Mesendoderm (in vitro differentiated cells): ENCODE data around the gene SFXN1.
"Not testable (repeated sequence)": the region's sequence is repeated elsewhere in the genome, so short reads cannot be mapped to it uniquely, and the experiment has no call there.

Experiments used
- DNase-seq: peaks from one replicate; pipeline ENCODE4 v3.0.0; 2013
- H2AK5ac ChIP-seq: 2 replicates; pipeline ENCODE4 v1.6.1; 2013; ENCODE audit warnings: low read length, inconsistent platforms
- H2BK120ac ChIP-seq: 2 replicates; pipeline ENCODE4 v1.6.1; 2013; ENCODE audit warnings: low read depth, mild to moderate bottlenecking, low read length, moderate library complexity, mixed read lengths
- H2BK15ac ChIP-seq: replicated peaks from 2 replicates; pipeline ENCODE4 v1.6.1; 2013; ENCODE audit warnings: low read depth, mild to moderate bottlenecking, moderate library complexity
- H2BK5ac ChIP-seq: 2 replicates; pipeline ENCODE4 v1.6.1; 2013; ENCODE audit warnings: low read length, inconsistent platforms
- H3K18ac ChIP-seq: 2 replicates; pipeline ENCODE4 v1.6.1; 2013; ENCODE audit warnings: mild to moderate bottlenecking, low read length, mixed read lengths
- H3K23ac ChIP-seq: one replicate; pipeline ENCODE4 v1.6.1; 2013; ENCODE audit warnings: low read length
- H3K27ac ChIP-seq: 2 replicates; pipeline ENCODE4 v1.5.1; 2013; ENCODE audit warnings: low read depth, mild to moderate bottlenecking, inconsistent platforms, low read length, moderate library complexity
- H3K27me3 ChIP-seq: 2 replicates; pipeline ENCODE4 v1.6.1; 2013; ENCODE audit warnings: low read length, control low read depth, mild to moderate bottlenecking, inconsistent platforms; ENCODE audit not compliant: insufficient read depth, poor library complexity
- H3K36me3 ChIP-seq: 2 replicates; pipeline ENCODE4 v1.6.1; 2013; ENCODE audit warnings: low read length, inconsistent platforms; ENCODE audit not compliant: control insufficient read depth, insufficient read depth
- H3K4ac ChIP-seq: one replicate; pipeline ENCODE4 v1.6.1; 2013; ENCODE audit warnings: low read depth, mild to moderate bottlenecking, low read length, moderate library complexity
- H3K4me1 ChIP-seq: 2 replicates; pipeline ENCODE4 v1.6.1; 2013; ENCODE audit warnings: low read depth, low read length, inconsistent platforms; ENCODE audit not compliant: control insufficient read depth
- H3K4me2 ChIP-seq: 2 replicates; pipeline ENCODE4 v1.6.1; 2013; ENCODE audit warnings: low read length
- H3K4me3 ChIP-seq: 2 replicates; pipeline ENCODE4 v1.5.1; 2013; ENCODE audit warnings: mild to moderate bottlenecking, low read length
- H3K56ac ChIP-seq: one replicate; pipeline ENCODE4 v1.6.1; 2013; ENCODE audit warnings: low read length
- H3K79me1 ChIP-seq: 2 replicates; pipeline ENCODE4 v1.6.1; 2013; ENCODE audit warnings: low read length, inconsistent platforms
- H3K79me2 ChIP-seq: 2 replicates; pipeline ENCODE4 v1.6.1; 2013; ENCODE audit warnings: mild to moderate bottlenecking, low read length; ENCODE audit not compliant: control insufficient read depth, insufficient read depth
- H3K9ac ChIP-seq: 2 replicates; pipeline ENCODE4 v1.6.1; 2013; ENCODE audit warnings: low read length, inconsistent platforms
- H4K5ac ChIP-seq: one replicate; pipeline ENCODE4 v1.6.1; 2013; ENCODE audit warnings: low read length
- H4K8ac ChIP-seq: one replicate; pipeline ENCODE4 v1.6.1; 2013; ENCODE audit warnings: low read depth, mild to moderate bottlenecking, control low read depth, low read length, moderate library complexity
- WGBS: extraction: QIAGEN DNeasy Blood & Tissue Kit; methylation state at CpG from one replicate; pipeline ENCODE4 v1.1.7; 2013; ENCODE audit warnings: low lambda C conversion rate, missing lambda C conversion rate; ENCODE audit not compliant: insufficient coverage; ENCODE audit errors: extremely low coverage; 5-methylcytosine and 5-hydroxymethylcytosine counted together

Gene SFXN1

GRCh38 chr5:175452166-175452565 lies 26.2 kb upstream of the SFXN1 start:
- Histone ChIP-seq H2BK5ac (no peak overlapping the region), H2BK120ac (no peak overlapping the region), H3K4me2 (no peak overlapping the region), H3K23ac (no peak overlapping the region), H3K9ac (no peak overlapping the region), H2BK15ac (no peak overlapping the region), H3K4me3 (no peak overlapping the region), H3K79me2 (no peaks in the 10 kb centered on the region), H3K27me3 (no peaks in the 10 kb centered on the region), H4K5ac (no peak overlapping the region), H3K18ac (no peak overlapping the region), H4K8ac (no peak overlapping the region), H3K4me1 (peaks cover 2% of the 10 kb centered on the region), H3K79me1 (no peaks in the 10 kb centered on the region), H2AK5ac (no peak overlapping the region), H3K4ac (no peak overlapping the region), H3K27ac (no peak overlapping the region), H3K36me3 (no peaks in the 10 kb centered on the region), H3K56ac (no peak overlapping the region)
- no CpG with 5 or more reads among the region's 2 CpGs for WGBS
- no peak for DNase-seq

GRCh38 chr5:175454338-175454737 lies 24.0 kb upstream of the SFXN1 start:
- not testable (repeated sequence) for H2BK15ac ChIP-seq, H3K4me2 ChIP-seq, H2BK120ac ChIP-seq, H4K5ac ChIP-seq, H3K56ac ChIP-seq, H3K27ac ChIP-seq, H3K23ac ChIP-seq, H3K9ac ChIP-seq, H2BK5ac ChIP-seq, H3K18ac ChIP-seq, H3K4me3 ChIP-seq, H3K79me1 ChIP-seq, H3K79me2 ChIP-seq, H3K36me3 ChIP-seq, H4K8ac ChIP-seq, H3K4ac ChIP-seq, H3K27me3 ChIP-seq, H2AK5ac ChIP-seq, H3K4me1 ChIP-seq
- no CpG with 5 or more reads among the region's 5 CpGs for WGBS
- peak; percentile 48 for DNase-seq

GRCh38 chr5:175456105-175456742 lies 22.1 kb upstream of the SFXN1 start:
- no peak overlapping the region for H3K4me2 ChIP-seq
- H3K4me3 ChIP-seq = no peak overlapping the region
- no peak overlapping the region for H2BK15ac ChIP-seq
- no peaks in the 10 kb centered on the region for H3K4me1 ChIP-seq
- no peak overlapping the region for H4K5ac ChIP-seq
- H4K8ac ChIP-seq = no peak overlapping the region
- H3K27me3 ChIP-seq = no peaks in the 10 kb centered on the region
- H3K79me1 ChIP-seq = no peaks in the 10 kb centered on the region
- H3K56ac ChIP-seq = no peak overlapping the region
- no peak overlapping the region for H3K23ac ChIP-seq
- H3K18ac ChIP-seq = no peak overlapping the region
- H2BK5ac ChIP-seq = no peak overlapping the region
- no peak overlapping the region for H3K27ac ChIP-seq
- no peaks in the 10 kb centered on the region for H3K36me3 ChIP-seq
- H3K79me2 ChIP-seq = no peaks in the 10 kb centered on the region
- H2AK5ac ChIP-seq = no peak overlapping the region
- no peak overlapping the region for H2BK120ac ChIP-seq
- whole genome bisulfite sequencing = no CpG with 5 or more reads among the region's 11 CpGs
- no peak for DNase-seq
- no peak overlapping the region for H3K9ac ChIP-seq
- H3K4ac ChIP-seq = no peak overlapping the region

GRCh38 chr5:175457466-175457865 lies 20.9 kb upstream of the SFXN1 start:
- no peak overlapping the region for H4K5ac ChIP-seq
- no peak overlapping the region for H3K56ac ChIP-seq
- no peak overlapping the region for H3K18ac ChIP-seq
- H3K4me2 ChIP-seq = no peak overlapping the region
- H2BK5ac ChIP-seq = no peak overlapping the region
- no peak overlapping the region for H3K4ac ChIP-seq
- H3K9ac ChIP-seq = no peak overlapping the region
- no peaks in the 10 kb centered on the region for H3K4me1 ChIP-seq
- no peak overlapping the region for H4K8ac ChIP-seq
- H3K79me2 ChIP-seq = no peaks in the 10 kb centered on the region
- H2BK15ac ChIP-seq = no peak overlapping the region
- no peaks in the 10 kb centered on the region for H3K36me3 ChIP-seq
- no peak overlapping the region for H2BK120ac ChIP-seq
- H3K27ac ChIP-seq = no peak overlapping the region
- no peaks in the 10 kb centered on the region for H3K79me1 ChIP-seq
- WGBS = no CpG with 5 or more reads among the region's 1 CpG
- peak; percentile 49 for DNase-seq
- no peaks in the 10 kb centered on the region for H3K27me3 ChIP-seq
- no peak overlapping the region for H3K4me3 ChIP-seq
- H2AK5ac ChIP-seq = no peak overlapping the region
- H3K23ac ChIP-seq = no peak overlapping the region

GRCh38 chr5:175460126-175460525 lies 18.2 kb upstream of the SFXN1 start:
- Histone ChIP-seq H3K27me3 (no peaks in the 10 kb centered on the region), H4K8ac (no peak overlapping the region)

GRCh38 chr5:175460552-175460951 lies 17.8 kb upstream of the SFXN1 start:
- Histone ChIP-seq H4K8ac (no peak overlapping the region), H3K18ac (no peak overlapping the region), H2BK15ac (no peak overlapping the region), H3K27ac (no peak overlapping the region), H3K79me2 (no peaks in the 10 kb centered on the region), H3K79me1 (no peaks in the 10 kb centered on the region), H3K4me3 (no peak overlapping the region), H3K56ac (no peak overlapping the region), H3K27me3 (no peaks in the 10 kb centered on the region), H3K4ac (no peak overlapping the region), H2BK5ac (no peak overlapping the region), H3K4me2 (no peak overlapping the region), H3K36me3 (no peaks in the 10 kb centered on the region), H3K9ac (no peak overlapping the region), H3K23ac (no peak overlapping the region), H3K4me1 (no peaks in the 10 kb centered on the region), H2AK5ac (no peak overlapping the region), H4K5ac (no peak overlapping the region), H2BK120ac (no peak overlapping the region)
- DNase-seq = no peak
- no CpG with 5 or more reads among the region's 2 CpGs for WGBS

More at GRCh38 chr5:175460126-175460525, 18.2 kb upstream of the SFXN1 start:
- H3K36me3 ChIP-seq = no peaks in the 10 kb centered on the region
- DNase-seq = peak; percentile 53
- H3K56ac ChIP-seq = no peak overlapping the region
- H3K23ac ChIP-seq = no peak overlapping the region
- no peaks in the 10 kb centered on the region for H3K79me1 ChIP-seq
- no peak overlapping the region for H3K4me2 ChIP-seq
- H2BK15ac ChIP-seq = no peak overlapping the region
- no peak overlapping the region for H2BK120ac ChIP-seq
- no peak overlapping the region for H2AK5ac ChIP-seq
- no peak overlapping the region for H4K5ac ChIP-seq
- no CpG with 5 or more reads among the region's 7 CpGs for WGBS
- H2BK5ac ChIP-seq = no peak overlapping the region
- no peak overlapping the region for H3K27ac ChIP-seq
- H3K79me2 ChIP-seq = no peaks in the 10 kb centered on the region
- no peak overlapping the region for H3K9ac ChIP-seq
- no peaks in the 10 kb centered on the region for H3K4me1 ChIP-seq
- H3K4me3 ChIP-seq = no peak overlapping the region
- no peak overlapping the region for H3K4ac ChIP-seq
- H3K18ac ChIP-seq = no peak overlapping the region
